H1 (cell line): ENCODE results near the gene SPATS2L. TPM values are rescaled to one million over a fixed set of nuclear protein-coding genes. Genes with fewer than 3 reads are reported as not detected.

Experiments used
- CTCF ChIA-PET: fragments of 300-600 bp; sonication (Branson Sonifier 250); formaldehyde crosslinking; loops from one replicate; lab custom pipeline; 2021; ENCODE audit not compliant: partially characterized antibody; lab: Charles Lee
- POLR2A ChIA-PET: fragments of 300-600 bp; sonication (Branson Sonifier 250); formaldehyde crosslinking; loops from one replicate; lab custom pipeline; 2021; ENCODE audit warnings: inconsistent platforms; ENCODE audit not compliant: partially characterized antibody; lab: Charles Lee
- DNase-seq, 2 experiments: peaks; one replicate each; pipeline versions ENCODE4 v3.0.0 to v3.0.0-alpha.2; 2010 to 2022; ENCODE audit warnings: low spot score in 2 of 2, low read depth in 1 of 2, mixed read lengths in 1 of 2
- FAIRE-seq: peaks from 2 replicates; lab custom pipeline; 2011; peaks lifted over from hg19 to GRCh38; lab: Jason Lieb, UNC
- H2AFZ ChIP-seq: 2 replicates; pipeline ENCODE4 v1.8.1; 2012; ENCODE audit warnings: low read length, inconsistent platforms
- H2AK5ac ChIP-seq: 2 replicates; pipeline ENCODE4 v1.6.1; 2013; ENCODE audit warnings: low read depth, low read length
- H2BK120ac ChIP-seq: replicated peaks from 2 replicates; pipeline ENCODE3; 2013; ENCODE audit warnings: low read depth, low read length, inconsistent platforms
- H2BK12ac ChIP-seq: 2 replicates; pipeline ENCODE4 v1.6.1; 2013; ENCODE audit warnings: low read depth, low read length
- H2BK15ac ChIP-seq: 2 replicates; pipeline ENCODE4 v1.6.1; 2013; ENCODE audit warnings: low read length
- H2BK20ac ChIP-seq: 2 replicates; pipeline ENCODE4 v1.6.1; 2013; ENCODE audit warnings: low read length
- H2BK5ac ChIP-seq: 2 replicates; pipeline ENCODE4 v1.6.1; 2013; ENCODE audit warnings: low read depth, low read length
- H3K14ac ChIP-seq: 2 replicates; pipeline ENCODE4 v1.6.1; 2013; ENCODE audit warnings: inconsistent platforms; ENCODE audit not compliant: insufficient read length
- H3K18ac ChIP-seq: 2 replicates; pipeline ENCODE4 v1.6.1; 2013; ENCODE audit warnings: low read length; ENCODE audit errors: extremely low read depth
- H3K23ac ChIP-seq: 2 replicates; pipeline ENCODE4 v1.6.1; 2013; ENCODE audit warnings: inconsistent platforms; ENCODE audit not compliant: insufficient read length
- H3K23me2 ChIP-seq: 2 replicates; pipeline ENCODE4 v1.6.1; 2013; ENCODE audit warnings: low read depth, low read length
- H3K27ac ChIP-seq: 2 replicates; pipeline ENCODE4 v1.6.1; 2011; ENCODE audit warnings: low read depth, low read length, inconsistent platforms
- H3K27me3 ChIP-seq, 4 experiments: replicated peaks in 1 of 4; 1 replicate in 1 of 4; 2 replicates in 3 of 4; pipeline versions ENCODE4 v1.6.1 to v1.8.1; 2011 to 2013; ENCODE audit warnings: low read length in 3 of 4, mild to moderate bottlenecking in 3 of 4, inconsistent platforms in 2 of 4, mixed read lengths in 2 of 4, moderate library complexity in 1 of 4; ENCODE audit not compliant: control insufficient read depth in 3 of 4, insufficient read depth in 3 of 4; ENCODE audit errors: extremely low read depth in 1 of 4
- H3K36me3 ChIP-seq, 4 experiments: 2 replicates each; pipeline versions ENCODE4 v1.6.1 to v1.8.1; 2011 to 2013; ENCODE audit warnings: mild to moderate bottlenecking in 4 of 4, low read length in 3 of 4, moderate library complexity in 2 of 4, control low read depth in 1 of 4, inconsistent platforms in 1 of 4; ENCODE audit not compliant: insufficient read depth in 4 of 4, control insufficient read depth in 2 of 4
- H3K4ac ChIP-seq: replicated peaks from 2 replicates; pipeline ENCODE3; 2013; ENCODE audit warnings: low read length, low read depth, mixed read lengths, inconsistent platforms; ENCODE audit not compliant: insufficient read length
- H3K4me1 ChIP-seq, 4 experiments: replicated peaks in 1 of 4; 1 replicate in 1 of 4; 2 replicates in 3 of 4; pipeline versions ENCODE4 v1.6.1 to v1.8.1; 2011 to 2013; ENCODE audit warnings: low read length in 3 of 4, inconsistent platforms in 2 of 4, mixed read lengths in 1 of 4; ENCODE audit not compliant: insufficient read depth in 4 of 4, control insufficient read depth in 3 of 4
- H3K4me2 ChIP-seq, 2 experiments: 2 replicates each; pipeline versions ENCODE4 v1.6.1 to v1.8.1; 2011 to 2013; ENCODE audit warnings: low read depth in 2 of 2, low read length in 2 of 2, control low read depth in 1 of 2, inconsistent platforms in 1 of 2, mild to moderate bottlenecking in 1 of 2; ENCODE audit not compliant: insufficient read depth in 1 of 2
- H3K4me3 ChIP-seq, 4 experiments: fragments of 200-600, 300-600 bp in 1 of 4; sonication (generic), shearing (Covaris generic), sonication (Bioruptor Twin) in 1 of 4; 2 replicates each; pipeline versions ENCODE4 v1.5.1 to v1.8.1; 2011 to 2016; ENCODE audit warnings: low read length in 4 of 4, low read depth in 3 of 4, control low read depth in 2 of 4, inconsistent platforms in 2 of 4, mild to moderate bottlenecking in 2 of 4, mixed read lengths in 1 of 4, moderate library complexity in 1 of 4; ENCODE audit not compliant: insufficient read depth in 2 of 4; ENCODE audit errors: extremely low read depth in 1 of 4
- H3K56ac ChIP-seq: replicated peaks from 2 replicates; pipeline ENCODE3; 2013; ENCODE audit warnings: low read depth, mild to moderate bottlenecking, mixed read lengths, low read length, inconsistent platforms; ENCODE audit not compliant: insufficient read length
- H3K79me1 ChIP-seq: 2 replicates; pipeline ENCODE4 v1.6.1; 2013; ENCODE audit warnings: low read depth, low read length, control low read depth
- H3K79me2 ChIP-seq, 2 experiments: 2 replicates each; pipeline versions ENCODE4 v1.6.1 to v1.8.1; 2012 to 2013; ENCODE audit warnings: low read length in 2 of 2, mild to moderate bottlenecking in 2 of 2, inconsistent platforms in 1 of 2; ENCODE audit not compliant: insufficient read depth in 2 of 2, control insufficient read depth in 1 of 2
- H3K9ac ChIP-seq, 4 experiments: replicated peaks in 1 of 4; 1 replicate in 1 of 4; 2 replicates in 3 of 4; pipeline versions ENCODE4 v1.6.1 to v1.8.1; 2011 to 2013; ENCODE audit warnings: low read depth in 3 of 4, low read length in 3 of 4, control low read depth in 2 of 4, mild to moderate bottlenecking in 2 of 4, moderate library complexity in 2 of 4, inconsistent platforms in 1 of 4; ENCODE audit errors: extremely low read depth in 1 of 4
- H3K9me3 ChIP-seq, 2 experiments: 2 replicates each; pipeline versions ENCODE4 v1.6.1 to v1.8.1; 2012 to 2013; ENCODE audit warnings: mild to moderate bottlenecking in 2 of 2, moderate library complexity in 2 of 2, control low read depth in 1 of 2, inconsistent platforms in 1 of 2, low read depth in 1 of 2, low read length in 1 of 2, mixed read lengths in 1 of 2; ENCODE audit not compliant: insufficient read depth in 2 of 2
- H4K20me1 ChIP-seq, 2 experiments: replicated peaks in 1 of 2; 2 replicates each; pipeline versions ENCODE3 to v1.8.1; 2011 to 2013; ENCODE audit warnings: inconsistent platforms in 2 of 2, low read length in 2 of 2, mild to moderate bottlenecking in 1 of 2; ENCODE audit not compliant: insufficient read depth in 2 of 2, control insufficient read depth in 1 of 2
- H4K5ac ChIP-seq: 2 replicates; pipeline ENCODE4 v1.6.1; 2013; ENCODE audit warnings: low read length, low read depth, mixed read lengths, inconsistent platforms; ENCODE audit not compliant: insufficient read length
- H4K8ac ChIP-seq: 2 replicates; pipeline ENCODE4 v1.8.0; 2013; ENCODE audit warnings: mild to moderate bottlenecking, moderate library complexity, low read length, inconsistent platforms; ENCODE audit not compliant: insufficient read depth; ENCODE audit errors: extremely low read depth
- H4K91ac ChIP-seq: replicated peaks from 2 replicates; pipeline ENCODE3; 2013; ENCODE audit warnings: low read length, mixed read lengths, inconsistent platforms; ENCODE audit not compliant: insufficient read length
- CHD2 ChIP-seq: IDR thresholded peaks from 2 replicates; pipeline ENCODE4 v1.6.1; 2012; ENCODE audit warnings: low read length, improper control_type of control experiment
- E2F6 ChIP-seq: IDR thresholded peaks from 2 replicates; pipeline ENCODE4 v1.6.1; 2012; ENCODE audit warnings: inconsistent platforms
- GABPA ChIP-seq: IDR thresholded peaks from 2 replicates; pipeline ENCODE4 v1.6.1; 2011; ENCODE audit warnings: mild to moderate bottlenecking, low read length, moderate library complexity, borderline replicate concordance; ENCODE audit not compliant: insufficient read depth
- HDAC6 ChIP-seq: IDR thresholded peaks from one replicate; pipeline ENCODE4 v1.7.1; 2012; ENCODE audit warnings: low read depth, mild to moderate bottlenecking, inconsistent platforms, low read length, moderate library complexity
- NRF1 ChIP-seq: IDR thresholded peaks from 2 replicates; pipeline ENCODE4 v1.6.1; 2011; ENCODE audit warnings: mild to moderate bottlenecking, low read depth, low read length, improper control_type of control experiment
- RXRA ChIP-seq: IDR thresholded peaks from 2 replicates; pipeline ENCODE4 v1.6.1; 2011; ENCODE audit warnings: low read depth, mild to moderate bottlenecking, low read length, moderate library complexity; ENCODE audit not compliant: insufficient read depth
- USF2 ChIP-seq: IDR thresholded peaks from 2 replicates; pipeline ENCODE4 v1.6.1; 2011; ENCODE audit warnings: low read length, improper control_type of control experiment
- WGBS, 2 experiments: shearing (Covaris generic) in 1 of 2; methylation state at CpG; one replicate each; pipeline versions ENCODE4 v1.1.6 to v1.1.7; 2013 to 2015; ENCODE audit warnings: low lambda C conversion rate in 2 of 2, mixed read lengths in 2 of 2, inconsistent platforms in 1 of 2, low coverage in 1 of 2, missing lambda C conversion rate in 1 of 2; ENCODE audit not compliant: insufficient replicate concordance in 2 of 2, insufficient coverage in 1 of 2, insufficient read length in 1 of 2; ENCODE audit errors: extremely low coverage in 1 of 2, missing lambda C conversion rate in 1 of 2; 5-methylcytosine and 5-hydroxymethylcytosine counted together
- polyA plus RNA-seq, 7 experiments: library from polyadenylated mRNA; depleted of rRNA in 3 of 7; stranded (reverse) in 5 of 7; unstranded in 2 of 7; fragments of >200 nt in 5 of 7; fragments of 200-250 nt in 2 of 7; gene quantifications; 1 replicate in 5 of 7; 2 replicates in 1 of 7; 4 replicates in 1 of 7; pipeline versions ENCODE4 v1.2.1 to v1.2.3, GENCODE V29; 2011 to 2013; ENCODE audit warnings: missing spikeins in 2 of 7, mixed read lengths in 2 of 7
- total RNA-seq: library from RNA; stranded (reverse); fragmentation: NEBNext Ultra II Directional; extraction: Animal tissue kit (Norgen Biotek cat#: 25700); gene quantifications from 2 replicates; pipeline ENCODE4 v1.2.1, GENCODE V29; 2021

Gene SPATS2L
- total and polyA plus RNA-seq, 2 of the 8 experiments (the other 6 are each of a cell fraction or from before 2014, with no cell fraction given) = 67.3 to 189 TPM

DNA sequence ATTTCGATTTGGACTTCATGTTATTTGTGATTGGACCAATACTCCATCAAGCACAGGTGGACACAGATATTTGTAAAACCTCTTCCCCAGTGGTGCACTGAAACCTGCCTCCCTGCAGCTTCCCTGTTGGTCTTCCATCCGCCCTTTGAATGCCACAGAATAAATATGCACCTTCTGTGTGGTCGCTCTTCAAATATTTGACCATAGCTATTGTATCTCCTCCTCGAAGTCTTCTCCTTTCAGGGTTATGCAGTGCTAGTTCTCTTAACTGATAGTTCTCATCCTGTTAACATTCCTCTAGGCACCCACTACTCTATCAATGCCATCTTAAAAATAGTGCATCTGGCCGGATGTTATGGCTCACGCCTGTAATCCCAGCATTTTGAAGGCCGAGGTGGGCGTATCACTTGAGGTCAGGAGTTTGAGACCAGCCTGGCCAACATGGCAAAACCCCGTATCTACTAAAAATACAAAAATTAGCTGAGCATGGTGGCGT lies 12.5 kb downstream of the SPATS2L start:
- Histone ChIP-seq H3K14ac (no peak overlapping the region), H3K79me2 (peaks cover 37 to 100% of the 10 kb centered on the region in 2 experiments), H2BK20ac (no peak overlapping the region), H2BK120ac (no peak overlapping the region), H3K23ac (no peak overlapping the region), H3K27me3 (no peaks in the 10 kb centered on the region), H3K79me1 (peaks cover 8% of the 10 kb centered on the region; the same call in 1 of the 2 replicates), H3K9me3 (no peaks in the 10 kb centered on the region), H4K5ac (no peak overlapping the region), H3K23me2 (no peaks in the 10 kb centered on the region), H3K4me3 (no peak overlapping the region), H3K4me2 (peak overlapping the region; percentile 19 to 41; a peak in 3 of 4 replicates), H4K20me1 (peaks cover 0 to 4% of the 10 kb centered on the region in 2 experiments), H3K36me3 (peaks cover 0 to 2% (median 0%) of the 10 kb centered on the region in 4 experiments; a peak in 1 of 8 replicates), H2AK5ac (no peak overlapping the region)
- 84% methylated on average over 10 of the region's 10 CpGs; no CpG with 5 or more reads in 1 of the 2 experiments for WGBS, 2 experiments
- no peak for DNase-seq
- POLR2A ChIA-PET = interaction anchor here (0.7 to 1.3 kb wide), 5 partner anchors 10 to 35 kb away, joined by 3 read pairs; partner anchors contain the start of gene SPATS2L
- no peak for TF ChIP-seq CHD2
- TF ChIP-seq USF2 = no peak
- no peak for TF ChIP-seq E2F6
- no peak for TF ChIP-seq RXRA
- no peak for TF ChIP-seq GABPA
- TF ChIP-seq HDAC6 = no peak
- TF ChIP-seq NRF1 = no peak
- TF ChIP-seq, all 59 proteins: peak for 0
- no peak overlapping the region for H3K56ac ChIP-seq
- no peak overlapping the region for H3K4ac ChIP-seq
- no peak overlapping the region for H4K8ac ChIP-seq
- H4K91ac ChIP-seq = no peak overlapping the region
- H3K4me1 ChIP-seq = peaks cover 3 to 47% (median 41%) of the 10 kb centered on the region in 4 experiments
- H2BK15ac ChIP-seq = no peak overlapping the region
- CTCF ChIA-PET = interaction anchor here (0.7 to 1.9 kb wide), 3 partner anchors 35 to 188 kb away, joined by 5 to 6 read pairs (median 5); no protein-coding TSS in a partner anchor
- H2BK5ac ChIP-seq = 0 out of 2 replicates have a peak overlapping the region, but pooled peaks have one; percentile 11
- no peak overlapping the region for H2AFZ ChIP-seq
- H3K27ac ChIP-seq = no peak overlapping the region
- no peak for FAIRE-seq
- H3K18ac ChIP-seq = no peak overlapping the region
- no peak overlapping the region for H3K9ac ChIP-seq
- no peak overlapping the region for H2BK12ac ChIP-seq
